Measurements from ENCODE around the gene KRTAP13-3. TPM values are rescaled to one million over a fixed set of nuclear protein-coding genes. Genes with fewer than 3 reads are reported as not detected.

The KRTAP13-3 gene
- total RNA-seq, 2 experiments from 2014 or later, result not detected

- ChIA-PET POLR2A (no interaction called here), CTCF (interaction anchor here (0.6 kb wide), 1 partner anchor 152 kb away, joined by 3 read pairs; no protein-coding TSS in a partner anchor)
- no peaks in the 10 kb centered on the region for H3K36me3 Mint-ChIP-seq (ENCODE audit: low read depth)
- intact Hi-C loops (cut with DNase I, micrococcal nuclease), result no loop called here
- no peak overlapping the region for H3K27ac Mint-ChIP-seq
- ATAC-seq (no peak), DNase-seq (no peak)
- H3K9me3 Mint-ChIP-seq (ENCODE audit: low read depth), result no peaks in the 10 kb centered on the region
- no peaks in the 10 kb centered on the region for H3K4me1 Mint-ChIP-seq
- H3K4me3 Mint-ChIP-seq, result no peak overlapping the region
- H3K27me3 Mint-ChIP-seq, result peaks cover 8% of the 10 kb centered on the region
Measured at GRCh38 chr21:30426731-30427130, 1.0 kb upstream of the KRTAP13-3 start.

- ChIA-PET CTCF (no interaction called here), POLR2A (no interaction called here)
- no peaks in the 10 kb centered on the region for H3K4me1 Mint-ChIP-seq
- intact Hi-C loops (cut with DNase I, micrococcal nuclease), result no loop called here
- H3K27ac Mint-ChIP-seq, result no peak overlapping the region
- no peaks in the 10 kb centered on the region for H3K27me3 Mint-ChIP-seq
- no peak for DNase-seq
- no peak overlapping the region for H3K4me3 Mint-ChIP-seq
- no peaks in the 10 kb centered on the region for H3K36me3 Mint-ChIP-seq (ENCODE audit: low read depth)
- H3K9me3 Mint-ChIP-seq (ENCODE audit: low read depth), result no peaks in the 10 kb centered on the region
- no peak for ATAC-seq
Measured at GRCh38 chr21:30415993-30416392, 9.7 kb downstream of the KRTAP13-3 start.

- Mint-ChIP-seq H3K4me3 (no peak overlapping the region), H3K9me3 (ENCODE audit: low read depth) (no peaks in the 10 kb centered on the region)
- peak; percentile 61 for ATAC-seq
Measured at GRCh38 chr21:30408782-30409494, 16.8 kb downstream of the KRTAP13-3 start.

GRCh38 chr21:30395731-30396130 lies 30.0 kb downstream of the KRTAP13-3 start, which contains the start of gene KRTAP13-1:
Gene KRTAP13-1, plus strand, starts transcription at chr21:30396031. Its CDS starts 56 bp downstream, at chr21:30396087.
- ATAC-seq, result no peak
- ChIA-PET CTCF (no interaction called here), POLR2A (no interaction called here)
- peaks cover 5% of the 10 kb centered on the region for H3K27me3 Mint-ChIP-seq
- intact Hi-C loops (cut with DNase I, micrococcal nuclease), result no loop called here
- no peaks in the 10 kb centered on the region for H3K36me3 Mint-ChIP-seq (ENCODE audit: low read depth)
- no peak for DNase-seq
- no peaks in the 10 kb centered on the region for H3K9me3 Mint-ChIP-seq (ENCODE audit: low read depth)
- H3K4me1 Mint-ChIP-seq, result no peaks in the 10 kb centered on the region
- H3K27ac Mint-ChIP-seq, result no peak within 1 kb of the TSS
- H3K4me3 Mint-ChIP-seq, result no peak within 1 kb of the TSS

More at GRCh38 chr21:30408782-30409494, 16.8 kb downstream of the KRTAP13-3 start:
- intact Hi-C loops (cut with DNase I, micrococcal nuclease), result no loop called here
- Mint-ChIP-seq H3K27me3 (peaks cover 11% of the 10 kb centered on the region), H3K4me1 (peaks cover 2% of the 10 kb centered on the region), H3K27ac (no peak overlapping the region), H3K36me3 (ENCODE audit: low read depth) (no peaks in the 10 kb centered on the region)
- ChIA-PET POLR2A (no interaction called here), CTCF (interaction anchor here (0.9 to 2.3 kb wide), 5 partner anchors 11 to 473 kb away, joined by 3 to 12 read pairs (median 5); partner anchors contain the start of genes KRTAP11-1 and KRTAP27-1)
- peak; percentile 44 for DNase-seq

- no peak for ATAC-seq
- no peaks in the 10 kb centered on the region for H3K4me1 Mint-ChIP-seq
- H3K27me3 Mint-ChIP-seq, result no peaks in the 10 kb centered on the region
- intact Hi-C loops (cut with DNase I, micrococcal nuclease), result no loop called here
- CTCF ChIA-PET, result interaction anchor here (0.6 kb wide), 1 partner anchor 69 kb away, joined by 3 read pairs; no protein-coding TSS in a partner anchor
- no peak for DNase-seq
- H3K4me3 Mint-ChIP-seq, result no peak overlapping the region
- no peak overlapping the region for H3K27ac Mint-ChIP-seq
- POLR2A ChIA-PET, result no interaction called here
- H3K9me3 Mint-ChIP-seq (ENCODE audit: low read depth), result peaks cover 3% of the 10 kb centered on the region
- no peaks in the 10 kb centered on the region for H3K36me3 Mint-ChIP-seq (ENCODE audit: low read depth)
Measured at GRCh38 chr21:30391492-30392025, 34.2 kb downstream of the KRTAP13-3 start.

GRCh38 chr21:30382201-30382600 lies 43.5 kb downstream of the KRTAP13-3 start:
- Mint-ChIP-seq H3K36me3 (ENCODE audit: low read depth) (no peaks in the 10 kb centered on the region), H3K27me3 (peaks cover 4% of the 10 kb centered on the region), H3K27ac (no peak overlapping the region), H3K4me3 (no peak overlapping the region), H3K4me1 (no peaks in the 10 kb centered on the region), H3K9me3 (ENCODE audit: low read depth) (no peaks in the 10 kb centered on the region)
- ChIA-PET POLR2A (no interaction called here), CTCF (no interaction called here)
- no peak for ATAC-seq
- intact Hi-C loops (cut with DNase I, micrococcal nuclease), result no loop called here
- DNase-seq, result no peak

Other genes with a start within 250 kb of the KRTAP13-3 start
- gene CLDN8, start 209.8 kb downstream of the KRTAP13-3 start, total RNA-seq, result not detected
- not detected for gene KRTAP24-1, start 143.0 kb downstream of the KRTAP13-3 start, total RNA-seq
- gene KRTAP25-1, start 136.4 kb downstream of the KRTAP13-3 start, total RNA-seq, result not detected
- not detected for gene KRTAP26-1, start 105.6 kb downstream of the KRTAP13-3 start, total RNA-seq
- gene KRTAP27-1, start 88.2 kb downstream of the KRTAP13-3 start, total RNA-seq, result not detected
- gene KRTAP23-1, start 77.3 kb downstream of the KRTAP13-3 start, total RNA-seq, result not detected
- not detected for gene KRTAP13-2, start 53.7 kb downstream of the KRTAP13-3 start, total RNA-seq
- gene KRTAP13-1, start 29.9 kb downstream of the KRTAP13-3 start, total RNA-seq, result not detected
- not detected for gene KRTAP13-4, start 4.3 kb upstream of the KRTAP13-3 start, total RNA-seq
- not detected for gene KRTAP15-1, start 14.3 kb upstream of the KRTAP13-3 start, total RNA-seq
- gene KRTAP19-1, start 54.4 kb upstream of the KRTAP13-3 start, total RNA-seq, result not detected
- not detected for gene KRTAP19-2, start 61.5 kb upstream of the KRTAP13-3 start, total RNA-seq
- gene KRTAP19-3, start 66.1 kb upstream of the KRTAP13-3 start, total RNA-seq, result not detected
- gene KRTAP19-4, start 71.2 kb upstream of the KRTAP13-3 start, total RNA-seq, result not detected
- not detected for gene KRTAP19-5, start 76.2 kb upstream of the KRTAP13-3 start, total RNA-seq
- gene KRTAP19-6, start 115.9 kb upstream of the KRTAP13-3 start, total RNA-seq, result not detected
- not detected for gene KRTAP19-7, start 135.4 kb upstream of the KRTAP13-3 start, total RNA-seq
- gene KRTAP22-2, start 164.5 kb upstream of the KRTAP13-3 start, total RNA-seq, result not detected
- gene KRTAP6-3, start 166.5 kb upstream of the KRTAP13-3 start, total RNA-seq, result not detected
- not detected for gene KRTAP6-2, start 173.0 kb upstream of the KRTAP13-3 start, total RNA-seq
- gene KRTAP22-1, start 175.2 kb upstream of the KRTAP13-3 start, total RNA-seq, result not detected
- not detected for gene KRTAP6-1, start 188.0 kb upstream of the KRTAP13-3 start, total RNA-seq
- gene KRTAP20-1, start 190.5 kb upstream of the KRTAP13-3 start, total RNA-seq, result not detected
- gene KRTAP20-4, start 194.7 kb upstream of the KRTAP13-3 start, total RNA-seq, result not detected
- gene KRTAP20-2, start 209.3 kb upstream of the KRTAP13-3 start, total RNA-seq, result not detected
- not detected for gene KRTAP20-3, start 216.9 kb upstream of the KRTAP13-3 start, total RNA-seq